Loucy (cell line): Measurements from ENCODE around the gene GUCA2A.

Source experiments
- H2AFZ ChIP-seq: fragments of 200-600 bp; sonication (generic); 2 replicates; pipeline ENCODE4 v1.6.0; 2016; ENCODE audit warnings: antibody characterized with exemption, mild to moderate bottlenecking, low read length, moderate library complexity
- H3F3A ChIP-seq: fragments of 200-600 bp; 2 replicates; pipeline ENCODE4 v1.6.0; 2016; ENCODE audit warnings: antibody characterized with exemption, low read depth, mild to moderate bottlenecking
- H3K27me3 ChIP-seq: fragments of 200-600 bp; sonication (generic); 2 replicates; pipeline ENCODE4 v1.6.1; 2014; ENCODE audit warnings: low read length, mild to moderate bottlenecking; ENCODE audit not compliant: insufficient read depth, poor library complexity, severe bottlenecking
- H3K36me3 ChIP-seq: fragments of 200-600 bp; sonication (generic); 2 replicates; pipeline ENCODE4 v1.6.1; 2016; ENCODE audit warnings: low read length; ENCODE audit not compliant: insufficient read depth
- H3K4me1 ChIP-seq: fragments of 200-600 bp; sonication (generic); 2 replicates; pipeline ENCODE4 v1.5.1; 2014; ENCODE audit warnings: low read length, mild to moderate bottlenecking; ENCODE audit not compliant: insufficient read depth, poor library complexity, severe bottlenecking
- H3K4me2 ChIP-seq: fragments of 200-600 bp; sonication (generic); 2 replicates; pipeline ENCODE4 v1.6.0; 2014; ENCODE audit warnings: antibody characterized with exemption, low read length, low read depth, mild to moderate bottlenecking; ENCODE audit not compliant: poor library complexity, severe bottlenecking
- H3K4me3 ChIP-seq: fragments of 200-600 bp; sonication (generic); 2 replicates; pipeline ENCODE4 v1.5.1; 2014; ENCODE audit warnings: low read length, mild to moderate bottlenecking, mixed read lengths; ENCODE audit not compliant: poor library complexity, severe bottlenecking
- H3K79me2 ChIP-seq: fragments of 200-600 bp; sonication (generic); 2 replicates; pipeline ENCODE4 v1.6.1; 2014; ENCODE audit warnings: low read length; ENCODE audit not compliant: insufficient read depth
- H3K9ac ChIP-seq: fragments of 200-600 bp; sonication (generic); 2 replicates; pipeline ENCODE4 v1.6.0; 2014; ENCODE audit warnings: mild to moderate bottlenecking, low read depth, low read length, moderate library complexity; ENCODE audit not compliant: poor library complexity, severe bottlenecking
- H3K9me2 ChIP-seq: fragments of 200-600 bp; sonication (generic); replicated peaks from 2 replicates; pipeline ENCODE4 v1.6.1; 2016; ENCODE audit warnings: low read depth, low read length, mixed read lengths
- H3K9me3 ChIP-seq: fragments of 200-600 bp; sonication (generic); 2 replicates; pipeline ENCODE4 v1.6.1; 2014; ENCODE audit warnings: mild to moderate bottlenecking, antibody characterized with exemption, low read length, low read depth; ENCODE audit not compliant: insufficient read depth
- H4K20me1 ChIP-seq: fragments of 200-600 bp; sonication (generic); 2 replicates; pipeline ENCODE4 v1.6.0; 2014; ENCODE audit warnings: antibody characterized with exemption, low read length, mild to moderate bottlenecking; ENCODE audit not compliant: insufficient read depth, poor library complexity, severe bottlenecking
- CTCF ChIP-seq: fragments of 200-600 bp; sonication (generic); conservative IDR thresholded peaks from 2 replicates; pipeline ENCODE4 v1.5.1; 2014; ENCODE audit warnings: mild to moderate bottlenecking, antibody characterized with exemption, low read length
- EZH2phosphoT487 ChIP-seq: fragments of 200-600 bp; IDR thresholded peaks from 2 replicates; pipeline ENCODE4 v1.6.1; 2018; ENCODE audit warnings: antibody characterized with exemption, mild to moderate bottlenecking, moderate library complexity, borderline replicate concordance

Gene GUCA2A

GRCh38 chr1:42175314-42176054 is 10.9 kb upstream of the GUCA2A start:
- Histone ChIP-seq H3K4me3 (no peak overlapping the region), H3K4me2 (no peak overlapping the region), H3K9me2 (no peaks in the 10 kb centered on the region), H3K36me3 (peaks cover 17% of the 10 kb centered on the region; the same call in 1 of the 2 replicates), H3K27me3 (no peaks in the 10 kb centered on the region), H3F3A (no peaks in the 10 kb centered on the region), H3K9ac (no peak overlapping the region), H2AFZ (no peak overlapping the region), H4K20me1 (no peaks in the 10 kb centered on the region), H3K4me1 (no peaks in the 10 kb centered on the region), H3K9me3 (no peaks in the 10 kb centered on the region), H3K79me2 (no peaks in the 10 kb centered on the region)
- no peak for TF ChIP-seq CTCF
- no peak for TF ChIP-seq EZH2phosphoT487

DNA sequence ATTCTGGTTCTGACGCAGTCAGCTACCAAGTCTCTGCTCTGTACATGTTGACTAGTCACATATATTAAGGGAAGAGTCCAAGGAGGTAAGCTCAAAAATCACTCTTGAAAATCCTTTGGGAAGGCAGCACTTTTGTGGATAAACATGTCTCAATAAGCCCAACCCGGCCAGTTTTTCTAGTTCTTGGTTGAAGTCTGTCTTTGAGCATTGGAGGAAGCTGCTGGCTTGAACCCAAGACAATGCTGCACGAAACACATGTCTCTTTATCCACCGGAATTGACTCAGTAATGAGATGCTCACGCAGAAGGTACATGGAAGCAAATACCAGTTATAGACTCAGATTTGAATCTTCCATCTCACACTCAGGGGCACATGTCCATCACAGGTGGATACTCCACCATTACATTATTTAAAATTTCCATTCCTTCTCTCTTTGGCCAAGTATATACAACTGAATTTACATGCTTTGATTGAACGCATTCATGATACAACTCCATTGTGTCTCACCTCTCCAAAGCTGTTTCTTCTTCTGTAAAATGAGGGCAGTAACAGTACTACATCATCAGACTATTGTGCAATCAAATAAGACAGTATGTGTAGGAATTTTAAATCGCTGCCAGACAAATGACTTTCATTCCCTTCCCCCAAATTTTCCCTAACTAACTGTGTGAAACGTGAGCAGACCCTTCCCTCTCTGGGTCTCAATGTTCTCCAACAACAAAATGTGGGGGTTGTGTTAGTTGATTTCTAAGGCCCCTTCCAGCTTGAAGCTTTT is 9.6 kb upstream of the GUCA2A start:
- H3K4me3 ChIP-seq: no peak overlapping the region
- H3K4me1 ChIP-seq: no peaks in the 10 kb centered on the region
- H3K36me3 ChIP-seq: peaks cover 5% of the 10 kb centered on the region; the same call in 1 of the 2 replicates
- no peak overlapping the region for H3K9ac ChIP-seq
- no peak overlapping the region for H2AFZ ChIP-seq
- TF ChIP-seq CTCF (no peak), EZH2phosphoT487 (no peak)
- H3K79me2 ChIP-seq: no peaks in the 10 kb centered on the region
- no peak overlapping the region for H3K4me2 ChIP-seq
- H3F3A ChIP-seq: no peaks in the 10 kb centered on the region
- no peaks in the 10 kb centered on the region for H4K20me1 ChIP-seq
- no peaks in the 10 kb centered on the region for H3K9me3 ChIP-seq
- no peaks in the 10 kb centered on the region for H3K9me2 ChIP-seq
- no peaks in the 10 kb centered on the region for H3K27me3 ChIP-seq

DNA sequence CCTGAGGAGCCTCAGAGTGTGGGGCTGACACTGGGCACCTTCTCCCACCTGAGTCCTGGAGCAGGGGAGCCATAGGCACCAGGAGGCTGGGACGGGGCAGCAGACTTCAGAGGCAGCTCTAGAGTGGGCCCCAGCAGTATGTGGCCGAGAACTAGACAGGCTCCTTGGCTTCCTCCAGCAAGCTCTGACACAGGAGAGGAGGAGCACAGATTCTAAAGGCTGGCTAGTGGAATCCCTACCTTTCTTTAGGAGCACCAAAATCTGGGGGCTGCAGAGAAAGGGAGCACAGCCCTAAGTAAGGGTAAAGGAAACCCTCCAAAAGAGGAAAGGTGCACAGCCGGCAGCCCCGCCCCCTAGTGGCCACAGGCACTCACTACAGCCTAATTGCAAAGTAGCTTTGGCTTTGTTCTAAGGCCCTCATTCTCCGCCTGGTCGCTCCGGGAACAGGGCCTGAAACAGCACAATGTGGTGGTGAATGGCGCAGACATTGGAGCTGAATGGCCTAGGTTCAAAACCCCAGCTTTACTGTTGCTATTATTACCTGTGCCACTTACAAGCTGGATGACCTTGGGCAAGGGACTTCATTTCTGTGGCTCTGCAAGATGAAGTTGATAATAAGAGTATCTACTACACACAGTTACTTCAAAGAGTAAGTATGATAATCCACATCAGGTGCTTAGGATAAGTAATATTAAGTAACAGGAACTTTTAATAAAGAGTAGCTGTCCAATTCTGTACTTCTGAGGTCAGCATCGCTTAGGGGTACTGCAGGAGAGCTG is 8.8 kb upstream of the GUCA2A start:
- H4K20me1 ChIP-seq: no peaks in the 10 kb centered on the region
- H3K4me3 ChIP-seq: no peak overlapping the region
- TF ChIP-seq CTCF (peak; percentile 95), EZH2phosphoT487 (no peak)
- H3K36me3 ChIP-seq: peaks cover 5% of the 10 kb centered on the region; the same call in 1 of the 2 replicates
- H3K4me1 ChIP-seq: no peaks in the 10 kb centered on the region
- no peaks in the 10 kb centered on the region for H3K9me2 ChIP-seq
- H3K79me2 ChIP-seq: no peaks in the 10 kb centered on the region
- no peak overlapping the region for H3K9ac ChIP-seq
- no peak overlapping the region for H2AFZ ChIP-seq
- no peak overlapping the region for H3K4me2 ChIP-seq
- H3K27me3 ChIP-seq: no peaks in the 10 kb centered on the region
- H3F3A ChIP-seq: no peaks in the 10 kb centered on the region
- H3K9me3 ChIP-seq: no peaks in the 10 kb centered on the region
